Large intestine (tissue), 3 donors: ENCODE measurements around the gene HDDC2. TPM values are rescaled to one million over a fixed set of nuclear protein-coding genes. Genes with fewer than 3 reads are reported as not detected.

Experiments
- DNase-seq, 2 donors: peaks; one replicate each; pipeline versions ENCODE4 v3.0.0 to v3.0.0-alpha.2; 2013
- H3K27ac ChIP-seq: one replicate; pipeline ENCODE4 v1.5.1; 2013; ENCODE audit warnings: low read length
- H3K27me3 ChIP-seq: 2 replicates; pipeline ENCODE4 v1.6.1; 2013; ENCODE audit warnings: low read length; ENCODE audit not compliant: control insufficient read depth, insufficient read depth
- H3K36me3 ChIP-seq: 2 replicates; pipeline ENCODE4 v1.6.1; 2013; ENCODE audit warnings: low read length; ENCODE audit not compliant: control insufficient read depth, insufficient read depth
- H3K4me1 ChIP-seq: one replicate; pipeline ENCODE4 v1.6.1; 2013; ENCODE audit warnings: low read length; ENCODE audit not compliant: control insufficient read depth, insufficient read depth
- H3K4me3 ChIP-seq: one replicate; pipeline ENCODE4 v1.5.1; 2013; ENCODE audit warnings: low read length
- H3K9me3 ChIP-seq: one replicate; pipeline ENCODE4 v1.6.1; 2013; ENCODE audit warnings: mild to moderate bottlenecking, low read depth, low read length, moderate library complexity; ENCODE audit not compliant: control insufficient read depth
- WGBS: methylation state at CpG from one replicate; pipeline ENCODE4 v1.1.5; 2013; ENCODE audit warnings: low lambda C conversion rate; ENCODE audit not compliant: insufficient coverage; 5-methylcytosine and 5-hydroxymethylcytosine counted together
- polyA plus RNA-seq: library from polyadenylated mRNA; unstranded; fragments of 120-200 nt; gene quantifications from one replicate; pipeline ENCODE4 v1.2.1, GENCODE V29; 2013

HDDC2 gene
- polyA plus RNA-seq, 1 donor = 93.7 TPM

DNA sequence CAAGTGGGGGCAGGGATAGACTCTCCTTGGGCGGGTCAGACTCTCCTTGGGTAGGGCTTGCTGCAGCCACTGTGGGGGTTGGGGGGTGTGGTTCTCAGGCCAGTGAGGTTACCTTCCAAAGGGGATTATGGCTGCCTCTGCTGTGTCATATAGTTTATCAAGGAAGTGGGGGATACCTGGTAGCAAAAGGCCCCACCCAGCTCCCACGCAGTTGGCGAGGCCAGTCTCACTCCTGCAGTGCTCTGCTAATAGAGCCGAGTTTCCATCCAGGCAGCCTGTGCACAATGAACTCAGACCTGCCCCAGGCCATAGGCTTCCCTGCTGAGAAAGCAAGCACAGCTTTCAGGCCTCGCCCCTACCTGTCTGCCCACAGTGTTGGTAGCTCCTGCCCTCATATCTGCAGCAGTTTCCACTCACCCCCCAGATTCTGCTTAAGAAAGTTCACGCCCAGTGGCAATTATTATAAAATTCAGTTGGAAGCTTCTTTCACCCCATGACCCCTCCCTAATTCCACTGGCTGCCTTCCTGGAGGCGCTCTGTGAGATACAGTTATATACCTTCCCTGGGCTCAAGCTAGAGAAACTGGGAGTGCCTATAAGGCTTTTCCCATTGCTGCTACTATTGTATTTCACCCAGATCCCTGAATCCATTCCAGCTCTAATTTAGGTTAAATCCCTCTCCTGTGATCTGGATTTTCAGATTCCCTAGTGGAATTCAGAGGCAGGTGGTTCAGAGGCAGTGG, 56.1 kb downstream of the HDDC2 start:
- H3K27ac ChIP-seq = no peak overlapping the region
- peak in 1 of 2 donors; percentile 27 for DNase-seq
- no peak overlapping the region for H3K4me3 ChIP-seq
- H3K27me3 ChIP-seq = no peaks in the 10 kb centered on the region
- WGBS = no CpG with 5 or more reads among the region's 7 CpGs
- peaks cover 2% of the 10 kb centered on the region for H3K9me3 ChIP-seq
- no peaks in the 10 kb centered on the region for H3K4me1 ChIP-seq
- H3K36me3 ChIP-seq = peaks cover 12% of the 10 kb centered on the region

DNA sequence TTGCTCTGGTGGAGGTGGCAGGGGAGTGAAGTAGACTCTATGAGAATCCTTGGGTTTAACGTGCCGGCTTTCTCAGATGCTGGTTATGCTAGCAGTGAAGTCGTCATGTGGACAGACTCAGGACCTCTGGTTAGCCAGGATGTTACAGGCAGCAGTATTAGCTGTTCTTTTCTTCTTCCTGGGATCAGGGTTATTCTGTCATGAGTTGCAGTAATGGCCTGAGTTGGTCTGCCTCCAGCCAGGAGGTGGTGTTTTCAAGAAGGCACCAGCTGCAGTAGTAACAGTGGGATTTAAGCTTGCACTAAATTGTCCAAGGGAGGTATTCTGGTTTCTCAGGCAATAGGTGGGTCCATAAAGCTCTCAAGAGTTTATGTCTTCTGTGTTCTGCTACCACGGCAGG, 56.7 kb downstream of the HDDC2 start:
- Histone ChIP-seq H3K36me3 (peaks cover 11% of the 10 kb centered on the region), H3K4me3 (no peak overlapping the region), H3K9me3 (peaks cover 2% of the 10 kb centered on the region), H3K4me1 (no peaks in the 10 kb centered on the region), H3K27ac (no peak overlapping the region), H3K27me3 (no peaks in the 10 kb centered on the region)
- no peak for DNase-seq
- whole genome bisulfite sequencing = no CpG with 5 or more reads among the region's 4 CpGs

DNA sequence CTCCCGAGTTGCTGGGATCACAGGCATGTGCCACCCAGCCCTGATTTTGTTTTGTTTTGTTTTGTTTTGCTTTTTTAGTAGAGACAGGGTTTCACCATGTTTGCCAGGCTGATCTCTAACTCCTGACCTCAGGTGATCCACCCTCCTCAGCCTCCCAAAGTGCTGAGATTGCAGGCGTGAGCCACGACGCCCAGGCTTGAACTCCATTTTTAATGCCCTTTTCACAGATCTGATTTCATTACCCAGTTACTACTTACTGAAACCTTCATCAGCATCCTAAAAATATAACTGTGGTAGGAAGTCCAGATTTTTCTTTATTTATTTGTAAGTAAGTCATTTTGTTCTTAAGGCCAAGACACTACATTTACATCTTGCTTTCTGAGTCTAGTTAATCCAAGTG, 64.0 kb downstream of the HDDC2 start:
- 100% methylated on average over 2 of the region's 4 CpGs for WGBS

DNA sequence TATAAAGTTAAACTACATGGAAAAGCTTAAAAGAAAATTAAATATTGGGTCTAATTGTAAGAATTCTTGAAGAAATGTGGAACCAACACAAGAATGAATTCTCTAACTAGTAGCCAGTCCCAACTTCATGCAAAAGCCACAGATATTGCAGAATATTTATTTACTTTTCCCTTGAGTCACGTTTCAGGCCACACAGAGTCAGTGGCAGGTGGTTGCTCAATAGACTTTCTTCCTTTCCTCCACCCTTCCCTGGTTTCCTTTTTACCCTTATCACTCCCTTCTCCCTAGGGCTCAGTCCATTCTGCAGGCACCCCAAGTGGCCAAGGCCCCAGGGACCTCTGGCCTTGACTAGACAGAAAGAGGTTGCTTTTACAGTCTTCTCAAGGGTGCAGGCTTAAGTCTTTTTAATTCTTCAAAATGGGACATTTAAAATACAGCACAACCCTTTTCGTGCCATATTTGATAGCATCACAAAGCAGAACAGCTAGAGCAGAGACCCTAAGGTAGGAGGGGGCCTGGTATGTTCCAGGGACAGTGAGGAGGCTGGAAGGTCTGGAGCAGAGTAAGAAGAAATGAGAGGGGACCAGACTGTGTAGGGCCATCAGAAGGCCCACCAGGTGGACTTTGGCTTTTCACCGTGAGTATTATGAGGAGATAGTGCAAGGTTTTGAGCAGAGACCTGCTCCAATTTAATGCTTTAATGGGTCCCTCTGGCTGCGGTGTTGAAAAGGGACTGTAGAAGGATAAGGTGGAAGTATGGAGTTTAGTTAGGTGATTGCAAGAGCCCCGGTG, 65.0 kb downstream of the HDDC2 start:
- Histone ChIP-seq H3K27me3 (no peaks in the 10 kb centered on the region), H3K4me3 (no peak overlapping the region), H3K4me1 (peaks cover 10% of the 10 kb centered on the region), H3K36me3 (peaks cover 3% of the 10 kb centered on the region), H3K27ac (no peak overlapping the region), H3K9me3 (no peaks in the 10 kb centered on the region)
- WGBS = 61% methylated on average over 3 of the region's 5 CpGs
- DNase-seq = peak in 1 of 2 donors; percentile 33

More for the DNA sequence above, 64.0 kb downstream of the HDDC2 start:
- H3K4me3 ChIP-seq = no peak overlapping the region
- H3K4me1 ChIP-seq = peaks cover 10% of the 10 kb centered on the region
- H3K27ac ChIP-seq = no peak overlapping the region
- no peaks in the 10 kb centered on the region for H3K9me3 ChIP-seq
- H3K36me3 ChIP-seq = peaks cover 3% of the 10 kb centered on the region
- no peaks in the 10 kb centered on the region for H3K27me3 ChIP-seq
- DNase-seq = no peak

DNA sequence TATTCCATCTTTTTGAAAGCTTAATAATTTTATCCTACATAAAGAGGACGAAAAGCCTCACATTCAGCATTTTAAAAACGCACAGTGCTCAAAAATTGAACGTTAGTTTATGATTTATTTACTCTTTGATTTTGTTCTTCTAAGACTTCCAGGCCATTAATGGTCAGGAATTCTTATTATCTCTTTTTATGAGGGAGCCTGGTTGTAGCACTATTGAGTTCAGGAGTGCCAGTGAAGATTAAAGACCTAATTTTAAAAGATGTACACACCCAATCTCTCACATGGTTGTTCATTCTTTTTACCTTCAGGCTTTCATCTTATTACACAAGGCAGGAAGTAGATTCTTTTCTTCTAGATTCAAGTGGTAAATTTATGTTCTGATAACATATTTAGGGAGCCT, 68.6 kb downstream of the HDDC2 start:
- Histone ChIP-seq H3K36me3 (peaks cover 5% of the 10 kb centered on the region), H3K27me3 (no peaks in the 10 kb centered on the region), H3K4me1 (peaks cover 10% of the 10 kb centered on the region), H3K4me3 (no peak overlapping the region), H3K27ac (no peak overlapping the region), H3K9me3 (no peaks in the 10 kb centered on the region)
- WGBS = 19% methylated on average over 3 of the region's 3 CpGs
- DNase-seq = no peak

DNA sequence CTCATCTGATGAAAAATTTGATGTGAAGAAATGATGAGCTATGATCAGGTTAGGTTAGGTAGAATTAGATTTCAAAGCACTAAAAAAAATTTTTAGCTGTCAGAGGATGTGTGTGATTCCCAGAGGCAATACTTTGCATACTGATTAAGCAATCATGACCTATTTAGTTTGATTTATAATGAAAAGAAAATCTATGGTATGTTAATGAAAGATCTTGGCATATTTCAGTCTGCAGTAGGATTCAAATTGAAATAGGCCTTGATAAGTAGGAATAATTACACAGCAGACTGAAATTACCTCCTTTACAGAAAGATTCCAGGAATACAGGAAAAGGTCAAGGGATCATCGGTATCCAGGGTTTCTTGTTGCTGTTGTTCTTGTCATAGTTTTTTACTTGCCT, 69.3 kb downstream of the HDDC2 start:
- Histone ChIP-seq H3K4me3 (no peak overlapping the region), H3K27ac (no peak overlapping the region), H3K27me3 (no peaks in the 10 kb centered on the region), H3K4me1 (peaks cover 10% of the 10 kb centered on the region), H3K36me3 (peaks cover 5% of the 10 kb centered on the region), H3K9me3 (no peaks in the 10 kb centered on the region)
- 100% methylated on average over 1 of the region's 1 CpG for WGBS
- DNase-seq = no peak

DNA sequence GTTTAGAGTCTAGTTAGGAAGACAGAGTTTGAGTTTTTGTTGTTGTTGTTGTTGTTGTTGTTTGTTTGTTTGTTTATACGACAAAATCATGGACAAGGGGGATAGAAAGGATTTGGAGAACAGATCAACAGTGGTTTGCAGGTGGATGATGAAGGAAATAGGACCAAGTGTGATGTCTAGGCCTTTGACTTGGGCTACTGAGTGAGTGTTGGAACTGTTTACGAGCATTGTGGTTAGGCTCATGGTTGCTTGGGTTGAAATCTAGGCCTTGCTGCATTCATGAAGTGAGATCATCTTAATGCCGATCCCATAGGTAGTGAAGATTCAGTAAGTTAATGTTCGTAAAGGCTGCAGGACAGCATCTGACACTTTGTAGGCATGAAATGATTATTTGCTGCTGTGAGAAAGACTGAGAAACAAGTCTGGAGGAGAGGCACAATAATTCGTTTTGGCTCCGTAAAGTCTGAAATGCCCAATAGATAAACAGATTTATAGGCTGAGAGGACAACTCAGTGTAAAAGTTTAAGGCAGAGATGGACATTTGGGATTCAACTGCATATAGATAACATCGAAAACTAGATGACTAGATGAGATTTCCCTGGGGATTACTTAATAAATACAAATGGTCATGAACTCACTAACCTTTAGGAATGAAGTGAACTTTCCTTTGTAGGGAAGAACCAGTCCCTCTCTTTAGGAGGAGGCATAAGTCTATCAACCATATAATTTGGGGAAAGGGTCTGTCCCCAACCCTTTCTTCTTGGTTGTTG, 70.0 kb downstream of the HDDC2 start:
- H3K36me3 ChIP-seq = peaks cover 5% of the 10 kb centered on the region
- no peak overlapping the region for H3K4me3 ChIP-seq
- DNase-seq = no peak
- 93% methylated on average over 4 of the region's 7 CpGs for WGBS
- no peaks in the 10 kb centered on the region for H3K27me3 ChIP-seq
- peaks cover 10% of the 10 kb centered on the region for H3K4me1 ChIP-seq
- H3K9me3 ChIP-seq = no peaks in the 10 kb centered on the region
- no peak overlapping the region for H3K27ac ChIP-seq

DNA sequence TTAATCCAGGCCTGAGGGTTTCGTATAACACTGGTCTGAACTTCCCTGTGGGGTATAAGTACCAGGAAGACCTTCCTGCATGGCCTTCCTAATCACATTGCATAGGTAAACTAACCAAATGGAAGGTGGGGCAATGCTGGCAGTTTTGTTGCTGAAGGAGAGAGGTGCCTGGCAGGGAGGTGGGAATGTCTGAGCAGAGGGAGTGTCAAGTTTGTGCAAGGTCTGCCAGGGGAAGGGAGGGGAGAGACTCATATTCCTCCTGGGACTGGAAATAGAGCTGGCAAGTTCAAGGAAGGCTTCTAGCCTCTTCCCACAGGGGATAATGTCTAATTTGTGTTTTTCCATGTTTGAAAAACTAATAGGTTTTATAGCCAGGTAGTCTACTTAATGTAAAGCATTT, 70.6 kb downstream of the HDDC2 start:
- Histone ChIP-seq H3K9me3 (no peaks in the 10 kb centered on the region), H3K4me3 (no peak overlapping the region), H3K27ac (no peak overlapping the region), H3K27me3 (no peaks in the 10 kb centered on the region), H3K4me1 (peaks cover 10% of the 10 kb centered on the region), H3K36me3 (peaks cover 5% of the 10 kb centered on the region)
- no CpG with 5 or more reads among the region's 1 CpG for WGBS
- no peak for DNase-seq

DNA sequence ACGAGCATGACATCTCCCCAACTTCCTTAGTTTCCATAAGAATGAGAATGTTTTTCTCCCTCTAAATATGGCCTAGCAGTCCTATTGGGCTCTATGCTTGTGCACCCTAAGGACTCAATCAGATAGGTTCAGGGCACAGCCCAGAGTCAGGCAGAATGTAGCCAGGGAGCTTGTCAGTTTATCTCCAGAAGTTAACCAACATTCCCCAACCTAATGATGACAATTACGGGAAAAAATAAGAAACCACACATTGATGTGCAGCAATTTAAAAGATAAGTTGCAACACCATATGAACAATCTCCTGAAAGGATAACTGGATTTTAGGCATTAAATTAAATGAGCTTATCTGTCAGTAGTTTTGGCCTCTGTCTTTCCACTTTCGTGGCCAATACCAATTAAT, 71.1 kb downstream of the HDDC2 start:
- H3K27ac ChIP-seq = no peak overlapping the region
- H3K9me3 ChIP-seq = no peaks in the 10 kb centered on the region
- no peaks in the 10 kb centered on the region for H3K27me3 ChIP-seq
- peaks cover 5% of the 10 kb centered on the region for H3K36me3 ChIP-seq
- no peak for DNase-seq
- WGBS = 90% methylated on average over 2 of the region's 3 CpGs
- peaks cover 10% of the 10 kb centered on the region for H3K4me1 ChIP-seq
- H3K4me3 ChIP-seq = no peak overlapping the region

DNA sequence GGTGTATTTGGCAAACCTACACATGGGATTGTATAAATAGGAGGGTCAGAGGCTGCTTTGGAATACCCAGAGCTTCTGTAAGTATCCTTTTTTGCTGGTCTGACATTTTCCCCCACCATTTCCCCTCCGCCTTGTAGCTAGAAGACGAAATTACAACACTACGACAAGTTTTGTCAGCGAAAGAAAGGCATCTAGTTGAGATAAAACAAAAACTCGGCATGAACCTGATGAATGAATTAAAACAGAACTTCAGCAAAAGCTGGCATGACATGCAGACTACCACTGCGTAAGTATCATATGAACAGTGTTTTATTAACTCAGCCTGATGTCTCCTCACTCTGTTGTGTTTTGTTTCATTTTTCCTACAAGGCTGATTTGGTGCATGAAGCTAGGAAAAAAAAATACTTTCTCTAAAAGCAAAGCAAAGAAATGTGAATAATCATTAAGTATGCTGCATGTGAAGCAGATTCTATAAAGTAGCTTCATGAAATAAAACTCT, 72.7 kb downstream of the HDDC2 start:
- WGBS = 71% methylated on average over 1 of the region's 6 CpGs
- H3K9me3 ChIP-seq = no peaks in the 10 kb centered on the region
- H3K27ac ChIP-seq = no peak overlapping the region
- H3K27me3 ChIP-seq = no peaks in the 10 kb centered on the region
- H3K4me3 ChIP-seq = no peak overlapping the region
- peaks cover 2% of the 10 kb centered on the region for H3K36me3 ChIP-seq
- DNase-seq = no peak
- peaks cover 6% of the 10 kb centered on the region for H3K4me1 ChIP-seq
